H4 (cell line): ENCODE results near the gene TMEM258. TPM values are rescaled to one million over a fixed set of nuclear protein-coding genes. Genes with fewer than 3 reads are reported as not detected.
A peak's percentile ranks its signal among the peaks of the same experiment; 100 is the strongest.

ENCODE experiments used
- DNase-seq: peaks from one replicate; pipeline ENCODE4 v3.0.0-alpha.2; 2015; ENCODE audit warnings: low spot score
- total RNA-seq: library from RNA; depleted of rRNA; stranded (reverse); fragments of >200 nt; shearing (Covaris generic); gene quantifications from 2 replicates; pipeline ENCODE4 v1.2.3, GENCODE V29; 2014

The TMEM258 gene
- total RNA-seq, 1 experiment from 2014 or later: 133 TPM

DNA sequence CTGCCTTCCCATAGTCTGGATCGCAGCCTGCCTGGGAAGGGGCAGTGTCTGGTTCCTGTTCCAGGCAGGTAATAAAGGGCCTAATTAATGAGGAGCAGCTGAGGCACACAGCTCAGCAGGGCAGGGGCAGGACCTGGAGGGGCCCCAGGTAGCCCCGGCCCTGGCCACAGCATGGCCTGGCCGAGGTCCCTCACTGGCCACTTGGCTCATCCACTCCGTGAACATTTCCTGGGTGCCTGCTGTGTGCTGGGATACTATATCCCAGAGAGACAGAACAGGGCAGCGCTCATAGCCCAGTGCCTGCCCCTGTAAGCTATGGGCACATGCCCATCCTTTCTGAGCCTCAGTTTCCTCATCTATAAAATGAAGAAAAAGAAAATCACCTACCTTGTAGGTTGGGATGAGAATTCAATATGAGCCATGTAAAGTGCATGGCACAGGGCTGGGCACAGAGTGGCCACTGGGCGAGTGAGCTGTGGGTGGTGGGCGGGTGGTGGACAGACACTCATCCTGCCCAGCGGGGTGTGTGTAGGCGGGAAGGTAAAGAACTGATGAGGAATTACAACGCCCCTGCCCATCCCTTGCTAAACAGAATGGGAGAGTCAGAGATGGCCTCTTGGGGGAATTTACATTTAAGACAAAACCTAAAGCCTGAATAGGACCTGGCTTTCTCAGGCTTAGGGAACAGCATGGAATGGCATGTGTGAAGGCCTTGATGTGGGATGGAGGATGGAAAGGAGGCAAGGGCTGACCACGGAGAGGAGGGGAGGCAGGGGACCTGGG, 30.8 kb downstream of the TMEM258 start:
- no peak for DNase-seq

DNA sequence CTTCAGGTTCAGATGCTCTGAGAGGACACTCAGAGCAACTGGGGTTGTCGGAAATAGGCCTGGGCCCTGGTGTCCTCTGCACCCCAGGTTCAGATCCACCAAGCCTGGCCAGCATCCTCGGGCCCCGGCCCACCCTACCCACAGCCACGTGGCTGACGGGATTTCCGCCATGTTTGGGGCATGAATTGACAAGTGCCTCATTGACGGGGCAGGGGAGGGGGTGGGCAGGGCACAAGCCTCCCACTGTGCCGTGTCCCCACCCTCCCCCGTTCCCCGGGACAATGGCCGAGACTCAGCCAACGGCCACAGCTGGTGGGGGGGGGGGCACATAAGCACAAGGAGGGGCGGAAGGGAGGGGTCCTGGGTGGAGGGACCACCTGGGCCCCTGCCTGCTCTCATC, 31.5 kb downstream of the TMEM258 start:
- no peak for DNase-seq

DNA sequence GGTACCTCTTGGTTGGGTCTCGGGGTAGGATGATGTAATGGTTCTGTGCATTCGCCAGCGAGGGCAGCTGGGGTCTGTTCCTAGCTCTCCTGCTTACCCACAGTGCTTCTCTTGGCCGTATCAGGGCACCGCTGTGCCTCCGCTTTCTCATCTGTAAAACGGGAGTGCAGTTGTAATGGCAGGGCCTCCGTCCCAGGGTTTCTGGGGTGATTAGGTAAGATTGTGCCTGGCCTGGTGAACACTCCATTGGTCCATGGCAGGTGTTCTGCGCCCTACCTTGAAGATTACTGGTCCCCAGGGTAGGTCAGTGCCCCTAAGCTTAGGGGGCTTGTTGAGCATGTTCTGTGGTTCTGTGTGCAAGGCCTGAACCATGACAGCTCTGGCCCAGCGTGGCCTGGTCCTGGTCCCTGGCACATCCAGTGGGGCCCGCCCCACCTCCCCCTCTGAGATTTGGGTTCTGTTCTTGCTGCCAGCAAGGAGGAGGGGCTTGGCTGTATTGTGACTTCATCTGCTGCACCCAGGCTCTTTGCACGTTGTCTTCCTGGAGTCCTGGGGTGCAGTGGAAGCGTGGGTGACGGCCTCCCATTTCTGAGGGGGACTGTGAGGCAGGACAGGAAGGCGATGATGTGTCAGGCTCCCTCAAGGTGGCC, 35.1 kb downstream of the TMEM258 start:
- no peak for DNase-seq

DNA sequence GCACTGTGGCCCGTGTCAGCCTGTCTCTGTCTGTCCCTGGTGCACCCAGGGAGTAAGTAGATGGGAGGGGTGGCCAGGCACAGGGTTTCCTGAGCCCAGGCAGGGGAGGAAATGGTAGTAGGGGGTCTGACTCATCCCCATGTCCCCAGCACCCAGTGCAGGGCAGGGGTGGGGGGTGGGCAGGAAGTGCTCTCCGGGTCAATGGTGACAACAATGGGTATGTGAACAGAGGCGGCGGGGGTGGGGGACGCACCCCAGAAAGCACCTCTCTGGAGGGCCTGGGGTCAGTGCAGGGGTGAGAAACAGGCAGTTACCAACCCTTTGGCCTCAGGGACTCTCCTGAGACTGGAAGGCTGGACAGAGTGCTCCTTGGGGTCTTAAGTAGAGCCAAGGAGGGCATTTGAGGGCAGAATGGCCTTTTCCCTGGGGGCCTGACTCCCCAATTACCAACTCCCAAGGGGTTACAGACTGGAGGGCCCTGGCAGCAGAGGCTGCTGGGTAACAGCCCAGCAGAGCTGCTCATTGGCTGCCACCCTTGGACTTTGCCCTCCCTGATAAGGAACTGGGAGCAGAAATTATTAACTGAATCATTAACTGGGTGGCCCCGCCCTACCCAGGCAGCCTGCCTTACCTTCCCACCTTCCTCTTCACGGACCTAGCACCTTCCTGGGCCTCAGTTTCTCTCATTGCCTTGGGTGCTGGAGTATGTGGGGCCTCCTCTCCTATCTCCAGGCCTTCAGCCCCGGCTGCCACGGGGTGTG, 35.8 kb downstream of the TMEM258 start:
- DNase-seq: peak; percentile 33

DNA sequence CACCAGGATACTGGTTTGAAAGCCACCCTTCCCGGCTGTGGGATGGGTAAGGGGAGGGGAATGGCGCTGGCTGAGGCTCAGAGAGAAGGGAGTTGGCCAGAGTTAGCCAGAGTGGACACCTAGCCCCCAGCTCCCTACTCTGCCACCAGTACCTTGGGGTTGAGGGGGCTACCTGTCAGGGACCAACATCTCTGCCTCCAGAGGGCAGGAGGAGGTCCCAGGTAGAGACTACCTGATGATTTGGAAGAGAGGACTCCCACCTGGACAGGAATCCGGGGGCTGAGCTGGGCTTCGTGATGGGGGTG, 36.3 kb downstream of the TMEM258 start:
- no peak for DNase-seq

DNA sequence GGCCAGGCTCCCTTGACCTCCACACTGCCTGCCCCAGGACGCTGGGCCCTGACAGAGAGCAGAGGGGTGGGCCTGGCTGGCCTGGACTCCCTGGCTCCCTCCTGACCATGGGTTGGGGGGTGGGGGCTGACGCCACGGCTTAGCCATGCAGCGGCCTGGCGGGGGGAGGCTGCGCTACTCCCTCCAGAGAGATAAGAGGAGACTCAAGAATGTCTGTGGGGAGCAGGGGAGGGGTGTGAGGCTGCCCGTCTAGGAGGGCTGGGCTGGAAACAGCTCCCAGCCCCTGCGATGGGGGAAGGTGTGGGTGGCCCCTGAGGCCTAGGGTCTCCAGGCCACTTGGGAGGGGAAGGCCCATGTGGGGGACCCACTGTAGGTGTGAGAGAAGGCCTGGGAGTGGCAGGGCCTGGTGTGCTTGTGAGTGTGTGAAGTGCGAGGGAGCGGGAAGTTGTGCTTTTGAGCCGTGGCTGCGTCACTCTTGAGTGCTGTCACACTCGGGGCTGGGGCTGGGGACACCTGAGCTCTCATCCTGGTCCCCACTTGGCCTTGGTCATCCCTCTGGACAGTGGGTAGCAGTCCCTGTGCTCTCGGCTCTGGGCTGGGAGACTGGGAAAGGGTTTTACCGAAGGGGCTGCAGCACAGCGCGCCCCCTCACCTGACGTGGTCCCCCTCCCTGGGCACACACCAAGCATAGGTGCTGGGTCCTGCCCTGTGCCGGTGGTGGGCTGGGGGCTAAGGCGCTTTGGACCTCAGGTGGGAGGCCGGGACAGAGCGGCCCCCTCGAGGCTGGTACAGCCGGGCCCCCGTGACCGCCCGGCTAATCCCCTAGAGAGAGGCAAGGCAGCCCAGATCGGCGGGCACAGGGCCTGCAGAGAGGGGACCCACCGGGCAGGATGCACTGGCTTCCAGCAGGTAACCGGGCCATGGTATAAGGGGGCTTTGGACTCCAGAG, 37.6 kb downstream of the TMEM258 start:
- DNase-seq: no peak

DNA sequence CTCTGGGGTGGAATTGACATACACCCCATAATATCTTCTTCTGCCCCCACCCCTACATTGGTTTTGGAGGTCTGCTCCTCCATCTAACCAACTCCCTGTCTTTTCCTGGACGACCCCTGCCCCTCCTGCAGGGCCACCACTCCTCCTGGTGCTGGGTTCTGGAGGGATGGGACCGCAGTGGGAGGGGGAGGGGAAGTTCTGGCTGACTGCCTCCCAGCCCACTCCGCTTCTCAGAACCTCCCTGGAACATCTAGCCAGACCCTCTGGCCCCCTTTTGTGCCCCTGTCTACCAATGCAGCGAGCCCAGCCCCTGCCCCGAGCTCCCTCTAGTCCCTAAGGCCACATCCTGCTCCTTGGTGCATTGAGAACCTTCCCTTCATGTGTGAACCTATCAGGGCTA, 38.7 kb downstream of the TMEM258 start:
- no peak for DNase-seq

DNA sequence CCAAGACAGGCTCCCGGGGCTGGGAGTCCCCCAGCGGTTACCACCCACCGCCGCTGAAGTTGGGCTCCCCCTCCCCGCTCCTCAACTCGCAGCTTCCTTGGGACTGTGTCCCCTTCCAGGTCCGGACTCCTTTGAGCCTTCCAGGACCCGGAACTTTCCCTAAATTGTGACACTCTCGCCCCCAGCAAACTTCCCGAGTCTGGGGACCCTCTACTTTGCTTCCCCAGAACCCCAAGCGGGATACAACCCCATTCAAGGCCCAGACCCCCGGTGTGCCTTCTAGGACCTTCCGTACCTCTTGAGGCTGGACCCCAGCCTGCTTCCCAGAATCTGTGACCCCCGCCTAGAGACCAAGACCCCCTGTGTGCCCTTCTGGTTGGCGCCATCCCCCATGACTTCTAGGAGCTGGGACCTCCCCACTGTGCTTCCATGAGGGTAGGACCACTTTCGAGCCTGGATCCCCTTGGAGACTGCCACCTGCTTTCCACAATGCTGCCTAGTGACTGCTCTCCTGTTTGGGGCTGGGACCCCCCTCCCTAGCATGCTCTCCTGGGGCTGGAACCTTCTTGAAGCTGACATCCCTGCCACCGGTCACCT, 39.4 kb downstream of the TMEM258 start:
- no peak for DNase-seq

DNA sequence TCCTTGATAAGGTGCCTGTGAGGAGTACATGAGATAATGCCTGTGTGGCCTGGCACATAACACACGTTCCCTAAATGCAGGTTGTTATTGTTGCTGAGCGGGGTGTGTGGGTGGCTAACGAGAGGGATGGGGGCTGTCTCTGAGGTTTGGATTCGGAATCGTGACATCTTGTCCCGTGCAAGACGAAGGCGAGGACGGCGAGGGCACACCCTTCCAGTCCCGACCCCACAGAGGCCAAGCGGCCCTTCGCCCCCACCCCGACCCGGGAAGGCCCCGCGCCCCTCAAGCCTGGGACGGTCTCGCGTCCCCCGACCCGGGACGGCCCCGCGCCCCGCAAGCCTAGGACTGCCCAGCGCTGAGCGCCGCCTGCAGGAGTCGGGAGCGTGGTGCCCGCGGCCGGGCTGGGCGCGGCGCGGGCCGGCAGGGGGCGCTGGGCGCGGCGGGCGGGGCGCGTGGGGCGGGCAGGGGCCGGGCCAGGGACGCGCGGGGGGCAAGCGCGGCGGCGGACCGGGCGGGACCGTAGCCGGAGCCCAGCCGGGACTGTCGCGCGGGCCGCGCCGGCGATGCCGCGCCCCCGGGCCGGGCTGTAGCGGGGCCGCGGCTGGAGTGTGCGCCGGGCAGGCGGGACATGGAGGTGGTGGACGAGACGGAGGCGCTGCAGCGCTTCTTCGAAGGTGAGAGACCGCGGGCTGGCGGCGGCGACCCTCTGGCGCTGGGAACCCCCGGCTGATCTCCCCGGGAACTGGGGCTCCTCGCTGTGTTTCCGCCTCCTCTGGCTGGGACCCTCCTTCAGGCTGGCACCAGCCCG, 40.1 kb downstream of the TMEM258 start, which contains the start of gene MYRF:
TSS of gene MYRF (plus strand) at position 520 of the 808 bp plus-strand sequence. CDS start at position 629, 109 bp downstream.
- no peak for DNase-seq

DNA sequence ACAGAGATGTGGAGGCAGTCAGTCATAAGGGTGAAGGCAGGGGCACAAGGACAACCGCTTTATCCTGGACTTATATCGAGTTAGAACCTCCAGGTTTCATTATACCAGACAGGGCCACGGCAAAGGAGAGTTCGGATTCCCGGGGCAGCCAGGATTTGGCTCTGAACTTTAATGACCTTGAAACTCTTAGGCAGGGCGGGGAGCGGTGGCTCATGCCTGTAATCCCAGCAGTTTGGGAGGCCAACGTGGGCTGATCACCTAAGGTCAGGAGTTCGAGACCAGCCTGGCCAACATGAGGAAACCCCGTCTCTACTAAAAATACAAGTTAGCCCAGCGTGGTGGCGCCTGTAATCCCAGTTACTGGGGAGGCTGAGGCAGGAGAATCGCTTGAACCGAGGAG, 41.0 kb downstream of the TMEM258 start:
- no peak for DNase-seq

DNA sequence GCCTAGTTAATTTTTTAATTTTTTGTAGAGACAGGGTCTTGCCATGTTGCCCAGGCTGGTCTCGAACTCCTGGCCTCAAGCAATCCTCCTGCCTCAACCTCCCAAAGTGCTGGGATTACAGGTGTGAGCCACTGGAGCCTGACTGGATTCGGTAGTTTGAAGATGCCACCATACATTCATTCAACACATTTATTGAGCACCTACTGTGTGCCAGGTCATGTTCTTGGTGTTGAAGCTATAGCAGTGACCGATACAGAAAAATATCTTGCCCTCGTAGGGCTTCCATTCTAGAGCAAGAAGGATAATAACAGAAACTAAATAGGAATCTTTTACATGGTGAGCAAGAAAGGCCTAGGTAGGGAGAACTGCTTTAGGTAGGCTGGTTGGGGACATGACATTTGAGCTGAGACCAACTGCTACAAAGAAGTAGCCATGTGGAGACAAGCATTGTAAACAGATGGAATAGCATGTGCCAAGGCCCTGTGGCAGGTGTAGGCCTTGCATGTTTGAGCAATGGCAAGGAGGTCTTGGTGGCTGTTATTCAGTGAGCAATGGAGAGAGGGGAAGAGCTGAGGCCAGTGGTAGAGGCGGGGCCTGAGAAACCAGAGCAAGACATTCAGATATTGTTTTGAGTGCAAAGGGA, 41.6 kb downstream of the TMEM258 start:
- no peak for DNase-seq

DNA sequence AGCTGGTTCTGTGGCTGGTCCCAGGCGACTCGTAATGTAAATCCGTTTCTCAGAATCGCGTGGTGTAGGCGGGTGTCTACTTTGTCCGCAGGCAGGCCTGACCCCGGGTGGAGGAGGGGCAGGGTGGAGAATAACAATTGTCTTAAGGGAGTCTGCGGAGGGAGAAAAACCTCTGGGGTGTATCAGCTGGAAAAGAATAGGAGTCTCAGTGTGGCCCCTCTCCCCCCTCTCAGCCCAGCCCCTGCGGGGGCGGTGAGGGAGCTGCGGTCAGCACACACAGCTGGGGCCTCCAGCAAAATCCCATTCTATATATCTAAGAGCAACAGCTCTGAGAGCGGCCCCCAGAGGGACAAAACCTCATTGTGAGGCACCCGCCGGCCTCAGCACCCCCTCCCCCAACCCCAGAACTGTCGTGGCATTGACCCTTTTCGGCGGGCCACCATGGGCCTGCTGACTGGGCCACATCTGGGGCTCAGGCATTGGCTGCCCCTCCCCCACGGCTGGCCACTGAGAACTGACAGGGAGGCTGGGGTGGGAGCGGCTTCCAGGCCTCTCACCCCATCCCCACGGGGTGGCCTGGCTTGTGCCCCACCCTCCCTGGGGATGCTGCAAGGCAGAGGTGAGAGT, 42.7 kb downstream of the TMEM258 start:
- no peak for DNase-seq

DNA sequence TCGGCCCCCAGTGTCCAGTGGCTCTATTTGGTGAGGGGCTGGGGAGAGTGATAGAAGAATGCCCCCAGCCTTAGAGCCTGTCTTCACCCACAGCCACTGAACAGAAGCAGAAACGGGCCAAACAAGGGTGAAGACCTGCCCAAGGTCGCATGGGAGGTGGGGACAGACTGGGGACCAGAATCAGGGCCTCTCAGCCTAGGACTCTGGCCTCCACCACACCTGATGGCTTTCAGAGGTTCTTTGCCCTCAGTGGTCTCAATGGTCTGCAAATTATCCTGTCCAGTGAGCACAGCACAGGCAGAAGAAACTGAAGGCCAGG, 44.5 kb downstream of the TMEM258 start:
- no peak for DNase-seq

DNA sequence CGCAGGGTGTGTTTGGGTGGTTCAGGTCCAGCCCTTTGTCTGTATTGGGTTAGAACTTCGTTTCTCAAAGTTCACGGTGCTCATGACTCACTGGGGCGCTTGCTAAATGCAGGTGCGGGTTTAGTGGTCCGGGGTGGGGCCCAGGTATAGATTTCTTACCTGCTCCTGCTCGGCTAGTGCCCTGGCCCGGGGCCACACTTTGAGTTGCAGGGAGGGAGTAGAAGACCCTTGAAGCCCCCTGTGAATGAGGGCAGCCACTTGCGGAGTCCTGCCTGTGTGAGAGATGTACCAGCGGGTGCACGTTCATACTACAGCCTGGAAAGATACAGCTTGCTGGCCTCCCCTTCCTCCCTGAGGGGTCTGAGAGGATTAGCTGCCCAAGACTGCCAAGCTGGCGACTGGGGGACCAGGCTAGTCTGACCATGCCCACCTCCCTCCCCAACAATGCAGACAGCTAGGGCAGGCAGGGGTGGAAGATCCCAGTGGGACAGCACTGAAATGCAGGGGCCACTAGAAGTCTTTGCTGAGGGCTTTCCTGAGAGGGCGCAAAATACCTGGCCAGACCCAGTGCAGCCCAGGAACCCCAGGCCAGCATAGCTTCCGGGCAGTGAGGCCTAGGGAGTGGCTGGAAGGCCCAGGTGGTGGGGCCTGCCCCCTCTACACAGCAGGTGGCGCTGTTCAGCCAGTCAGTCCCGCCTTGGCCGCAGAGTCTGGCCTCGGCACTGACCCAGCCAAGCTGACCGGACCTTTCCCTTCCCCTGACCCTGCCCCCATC, 45.0 kb downstream of the TMEM258 start:
- peak; percentile 46 for DNase-seq

DNA sequence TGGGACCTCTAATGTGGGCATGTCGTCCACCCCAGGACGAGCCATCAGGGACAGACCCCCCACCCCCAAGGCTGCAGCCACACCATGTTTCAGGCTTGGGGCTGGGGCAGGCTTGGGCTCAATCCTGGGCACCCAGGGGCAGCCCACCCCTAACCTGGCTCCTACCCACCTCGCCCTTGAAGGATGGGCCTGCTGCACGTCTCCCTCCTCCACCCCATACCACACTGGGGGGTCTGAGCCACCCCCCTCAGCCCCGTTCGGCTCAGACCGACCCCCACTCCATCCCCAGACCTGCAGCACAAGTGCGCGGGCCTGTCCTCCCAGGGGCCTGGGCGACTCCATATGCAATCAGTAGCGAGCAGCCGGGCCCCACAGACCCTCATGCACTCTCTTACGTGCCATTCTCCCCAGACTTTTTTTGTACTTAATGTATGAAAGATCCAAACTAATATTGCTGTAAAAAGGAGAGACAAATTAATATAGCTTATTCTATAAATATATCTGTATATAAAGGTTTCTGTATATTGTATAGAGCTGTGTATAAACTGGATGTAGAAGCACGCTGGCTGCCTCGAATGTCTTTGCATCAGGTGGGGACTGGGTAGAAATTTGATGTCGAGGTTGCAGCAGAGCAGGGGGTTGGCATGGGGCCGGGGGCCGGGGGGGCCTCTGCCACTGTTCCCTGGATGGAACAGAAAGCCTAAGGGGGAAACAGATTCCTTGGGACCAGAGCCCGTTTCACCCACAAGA, 45.8 kb downstream of the TMEM258 start:
- no peak for DNase-seq

DNA sequence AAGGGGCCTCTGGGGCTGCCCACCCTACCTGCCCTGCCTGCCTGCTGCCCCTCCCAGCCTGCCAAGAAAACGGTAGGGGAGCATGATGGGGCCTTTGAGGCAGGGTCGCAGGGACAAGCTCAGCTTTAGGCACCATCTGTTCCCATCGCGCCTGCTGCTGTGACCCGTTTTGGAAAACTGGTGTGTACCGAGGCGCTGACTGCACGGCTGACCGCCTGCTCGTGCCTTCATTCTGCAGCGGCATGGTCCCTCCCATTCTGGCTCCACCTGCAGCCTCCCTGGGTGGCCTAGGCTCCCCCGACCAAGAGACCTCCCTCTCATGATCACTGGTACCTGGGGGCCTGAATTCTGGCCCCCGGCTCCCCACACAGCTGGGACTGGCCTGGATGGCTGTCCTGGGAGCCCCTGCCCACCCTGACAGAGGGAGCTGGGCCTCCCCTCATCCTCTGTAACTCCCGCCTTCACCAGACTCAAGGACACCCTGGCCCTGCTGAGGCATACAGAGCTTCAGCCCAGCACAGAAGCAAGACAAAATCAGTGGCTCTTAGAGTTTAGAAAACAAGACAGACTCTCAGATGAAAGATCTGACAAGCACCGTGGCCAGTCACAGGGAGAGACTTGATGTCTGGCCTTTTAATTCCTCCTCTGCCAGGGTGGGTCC, 46.5 kb downstream of the TMEM258 start:
- no peak for DNase-seq

DNA sequence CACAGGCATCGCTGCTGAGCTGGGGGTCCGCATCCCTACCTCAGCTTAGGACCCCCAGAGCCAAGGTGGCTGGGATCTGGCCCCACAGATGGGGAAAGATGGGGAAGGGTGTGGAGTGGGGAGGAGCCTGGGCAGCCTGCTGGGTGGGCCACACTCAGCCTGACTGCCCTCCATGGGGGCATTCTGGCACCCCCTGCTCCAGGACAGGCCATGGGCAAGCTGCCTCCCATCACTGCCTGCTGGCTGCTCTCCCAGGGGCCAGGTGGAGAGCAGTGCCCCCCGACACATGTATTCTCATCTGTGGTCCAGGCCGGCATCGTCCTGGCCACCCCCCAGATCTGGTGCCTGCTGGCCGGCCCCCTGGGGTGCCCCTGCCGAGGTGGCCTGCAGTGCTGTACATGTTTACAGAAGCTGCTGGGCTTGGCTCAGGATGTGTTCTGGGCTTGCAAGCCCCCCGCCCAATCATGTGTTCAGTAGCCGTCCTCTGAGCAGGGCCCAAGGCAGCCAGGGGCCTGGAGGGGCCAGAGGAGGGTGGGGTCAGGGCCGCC, 47.7 kb downstream of the TMEM258 start:
- no peak for DNase-seq
